ENCODE results near the gene NKD1.

NKD1 gene

GRCh38 chr16:50659806-50660205 lies 111.6 kb downstream of the NKD1 start:
- no peak for DNase-seq

GRCh38 chr16:50662306-50662940 lies 114.2 kb downstream of the NKD1 start:
- no peak for DNase-seq

GRCh38 chr16:50664270-50664669 lies 116.1 kb downstream of the NKD1 start:
- DNase-seq = no peak

GRCh38 chr16:50665128-50665878 lies 117.1 kb downstream of the NKD1 start:
- no peak for DNase-seq

GRCh38 chr16:50666658-50667496 lies 118.7 kb downstream of the NKD1 start:
- peak; percentile 6 for DNase-seq

GRCh38 chr16:50667497-50668367 lies 119.5 kb downstream of the NKD1 start:
- DNase-seq = no peak

GRCh38 chr16:50668368-50669008 lies 120.3 kb downstream of the NKD1 start:
- DNase-seq = no peak

GRCh38 chr16:50669741-50670140 lies 121.5 kb downstream of the NKD1 start:
- no peak for DNase-seq

- DNase-seq = no peak
Measured at GRCh38 chr16:50670476-50670875, 122.3 kb downstream of the NKD1 start.

GRCh38 chr16:50671644-50672260 lies 123.6 kb downstream of the NKD1 start:
- no peak for DNase-seq

- DNase-seq = no peak
Measured at GRCh38 chr16:50673496-50674275, 125.5 kb downstream of the NKD1 start.

GRCh38 chr16:50674831-50675230 lies 126.6 kb downstream of the NKD1 start:
- DNase-seq = no peak

GRCh38 chr16:50675686-50676610 lies 127.8 kb downstream of the NKD1 start:
- DNase-seq = no peak

- DNase-seq = no peak
Measured at GRCh38 chr16:50676684-50677225, 128.6 kb downstream of the NKD1 start.

- no peak for DNase-seq
Measured at GRCh38 chr16:50677351-50677750, 129.2 kb downstream of the NKD1 start.

- DNase-seq = no peak
Measured at GRCh38 chr16:50678531-50678930, 130.3 kb downstream of the NKD1 start.

- no peak for DNase-seq
Measured at GRCh38 chr16:50679266-50679665, 131.1 kb downstream of the NKD1 start.

- DNase-seq = no peak
Measured at GRCh38 chr16:50679676-50680555, 131.7 kb downstream of the NKD1 start.

- DNase-seq = no peak
Measured at GRCh38 chr16:50680556-50680893, 132.3 kb downstream of the NKD1 start.

All from SIG-M5 (cell line).